Glutamatergic neuron (in vitro differentiated cells): ENCODE measurements around the gene FANCD2OS. TPM values are rescaled to one million over a fixed set of nuclear protein-coding genes. Genes with fewer than 3 reads are reported as not detected.

Experiments
- DNase-seq: peaks from one replicate; pipeline ENCODE4 v3.0.0; 2022
- H3K27ac Mint-ChIP-seq: one replicate; pipeline ENCODE4 v1.8.0; 2020; ENCODE audit warnings: mild to moderate bottlenecking, mixed read lengths, inconsistent platforms; ENCODE audit not compliant: unreplicated experiment
- H3K27me3 Mint-ChIP-seq: one replicate; pipeline ENCODE4 v1.8.0; 2020; ENCODE audit warnings: mild to moderate bottlenecking, moderate library complexity, mixed read lengths, inconsistent platforms; ENCODE audit not compliant: unreplicated experiment
- H3K36me3 Mint-ChIP-seq: one replicate; pipeline ENCODE4 v1.8.0; 2020; ENCODE audit warnings: mild to moderate bottlenecking, mixed read lengths, inconsistent platforms; ENCODE audit not compliant: unreplicated experiment
- H3K4me1 Mint-ChIP-seq: one replicate; pipeline ENCODE4 v1.8.0; 2020; ENCODE audit warnings: mild to moderate bottlenecking, low read depth, mixed read lengths, inconsistent platforms; ENCODE audit not compliant: unreplicated experiment
- H3K4me3 Mint-ChIP-seq: one replicate; pipeline ENCODE4 v1.8.0; 2020; ENCODE audit warnings: mild to moderate bottlenecking, mixed read lengths, inconsistent platforms; ENCODE audit not compliant: unreplicated experiment
- H3K9me3 Mint-ChIP-seq: one replicate; pipeline ENCODE4 v1.8.0; 2020; ENCODE audit warnings: mild to moderate bottlenecking, moderate library complexity, mixed read lengths, inconsistent platforms; ENCODE audit not compliant: unreplicated experiment
- CTCF ChIP-seq: fragments of 200-600 bp; sonication (generic); IDR thresholded peaks from one replicate; pipeline ENCODE4 v1.5.0; 2021; ENCODE audit not compliant: partially characterized antibody, unreplicated experiment
- total RNA-seq: library from RNA; stranded (reverse); fragmentation: NEBNext Ultra II Directional; extraction: Animal tissue kit (Norgen Biotek cat#: 25700); gene quantifications from one replicate; pipeline ENCODE4 v1.2.1, GENCODE V29; 2021; ENCODE audit not compliant: unreplicated experiment

FANCD2OS gene
- total RNA-seq, 1 donor from 2014 or later, result not detected

- H3K4me3 Mint-ChIP-seq, result no peak overlapping the region
- TF ChIP-seq CTCF, result no peak
- H3K27me3 Mint-ChIP-seq, result peaks cover 2% of the 10 kb centered on the region
- H3K4me1 Mint-ChIP-seq, result peaks cover 5% of the 10 kb centered on the region
- no peaks in the 10 kb centered on the region for H3K36me3 Mint-ChIP-seq
- no peak for DNase-seq
- H3K9me3 Mint-ChIP-seq, result peaks cover 6% of the 10 kb centered on the region
- H3K27ac Mint-ChIP-seq, result no peak overlapping the region
These were observed 11.3 kb upstream of the FANCD2OS start for GRCh38 chr3:10119376-10119775.

GRCh38 chr3:10116928-10117327, 8.9 kb upstream of the FANCD2OS start:
- Mint-ChIP-seq H3K27ac (peak overlapping the region; percentile 99), H3K9me3 (peaks cover 4% of the 10 kb centered on the region), H3K27me3 (peaks cover 2% of the 10 kb centered on the region), H3K36me3 (no peaks in the 10 kb centered on the region), H3K4me3 (peak overlapping the region; percentile 100), H3K4me1 (peaks cover 5% of the 10 kb centered on the region)
- no peak for TF ChIP-seq CTCF
- no peak for DNase-seq

GRCh38 chr3:10116138-10116460, 8.0 kb upstream of the FANCD2OS start:
- no peak for DNase-seq
- Mint-ChIP-seq H3K27me3 (peaks cover 2% of the 10 kb centered on the region), H3K27ac (peak overlapping the region; percentile 99), H3K4me3 (peak overlapping the region; percentile 100), H3K36me3 (no peaks in the 10 kb centered on the region), H3K9me3 (peaks cover 4% of the 10 kb centered on the region), H3K4me1 (peaks cover 5% of the 10 kb centered on the region)
- no peak for TF ChIP-seq CTCF

GRCh38 chr3:10115326-10116137, 7.5 kb upstream of the FANCD2OS start, which contains the start of gene BRK1:
TSS of gene BRK1 (plus strand) at chr3:10115675. CDS start at chr3:10115702, 27 bp downstream.
- H3K27me3 Mint-ChIP-seq, result peaks cover 2% of the 10 kb centered on the region
- DNase-seq, result peak; percentile 87
- H3K4me3 Mint-ChIP-seq, result peak within 1 kb of the TSS; percentile 100
- no peaks in the 10 kb centered on the region for H3K36me3 Mint-ChIP-seq
- H3K9me3 Mint-ChIP-seq, result peaks cover 4% of the 10 kb centered on the region
- no peak for TF ChIP-seq CTCF
- H3K27ac Mint-ChIP-seq, result peak within 1 kb of the TSS; percentile 99
- H3K4me1 Mint-ChIP-seq, result peaks cover 5% of the 10 kb centered on the region

- Mint-ChIP-seq H3K36me3 (no peaks in the 10 kb centered on the region), H3K4me1 (no peaks in the 10 kb centered on the region), H3K27ac (no peak overlapping the region), H3K9me3 (no peaks in the 10 kb centered on the region), H3K27me3 (no peaks in the 10 kb centered on the region), H3K4me3 (no peak overlapping the region)
- no peak for TF ChIP-seq CTCF
- no peak for DNase-seq
These were observed 1.1 kb downstream of the FANCD2OS start for GRCh38 chr3:10106919-10107318.
